HG03045 (cell line): Measurements from ENCODE around the gene RRP7A.
"Not testable (repeated sequence)": the region's sequence is repeated elsewhere in the genome, so short reads cannot be mapped to it uniquely, and the experiment has no call there.

Experiments
- ATAC-seq: cut with Tn5 transposase; IDR thresholded peaks from one replicate; pipeline ENCODE4 v1.9.1; 2021; ENCODE audit warnings: mild to moderate bottlenecking, moderate library complexity; ENCODE audit not compliant: unreplicated experiment

RRP7A gene

GRCh38 chr22:42519525-42520401, at the start of gene RRP7A:
RRP7A (minus strand) TSS chr22:42519796; CDS start chr22:42519786, 10 bp downstream.
- ATAC-seq: peak; percentile 73

- not testable (repeated sequence) for ATAC-seq
Measured at GRCh38 chr22:42567950-42568349, 48.4 kb upstream of the RRP7A start.

GRCh38 chr22:42565956-42566355, 46.4 kb upstream of the RRP7A start:
- no peak for ATAC-seq

- ATAC-seq: no peak
Measured at GRCh38 chr22:42564699-42565098, 45.1 kb upstream of the RRP7A start.

GRCh38 chr22:42563943-42564342, 44.3 kb upstream of the RRP7A start:
- not testable (repeated sequence) for ATAC-seq

GRCh38 chr22:42562684-42563083, 43.1 kb upstream of the RRP7A start:
- no peak for ATAC-seq

- ATAC-seq: no peak
Measured at GRCh38 chr22:42562279-42562678, 42.7 kb upstream of the RRP7A start.

GRCh38 chr22:42561856-42562255, 42.3 kb upstream of the RRP7A start:
- ATAC-seq: no peak

- no peak for ATAC-seq
Measured at GRCh38 chr22:42560781-42561180, 41.2 kb upstream of the RRP7A start.

- no peak for ATAC-seq
Measured at GRCh38 chr22:42560381-42560780, 40.8 kb upstream of the RRP7A start.

GRCh38 chr22:42553475-42554361, 34.1 kb upstream of the RRP7A start, which contains the start of gene SERHL2:
SERHL2 (plus strand) TSS chr22:42553956; CDS start chr22:42554021, 65 bp downstream.
- ATAC-seq: peak; percentile 65

GRCh38 chr22:42552294-42552647, 32.7 kb upstream of the RRP7A start:
- not testable (repeated sequence) for ATAC-seq

- no peak for ATAC-seq
Measured at GRCh38 chr22:42549331-42550060, 29.9 kb upstream of the RRP7A start.

GRCh38 chr22:42548597-42549330, 29.2 kb upstream of the RRP7A start:
- no peak for ATAC-seq

GRCh38 chr22:42548126-42548525, 28.5 kb upstream of the RRP7A start:
- ATAC-seq: not testable (repeated sequence)

GRCh38 chr22:42547562-42547961, 28.0 kb upstream of the RRP7A start:
- no peak for ATAC-seq

- ATAC-seq: no peak
Measured at GRCh38 chr22:42544686-42545085, 25.1 kb upstream of the RRP7A start.

GRCh38 chr22:42539236-42539771, 19.7 kb upstream of the RRP7A start:
- peak; percentile 39 for ATAC-seq

- peak; percentile 42 for ATAC-seq
Measured at GRCh38 chr22:42537199-42537831, 17.7 kb upstream of the RRP7A start.
